SKM-1 treated with dmso at 0.1 percent for 144 hours (cell line): ENCODE results near the gene SYK.
"Not testable (repeated sequence)": the region's sequence is repeated elsewhere in the genome, so short reads cannot be mapped to it uniquely, and the experiment has no call there.

Experiments
- DNase-seq: peaks from one replicate; lab custom pipeline; 2025; ENCODE audit not compliant: unreplicated experiment; lab: John Stamatoyannopoulos, UW

SYK gene

GRCh38 chr9:90795084-90795483, 6.5 kb upstream of the SYK start:
- DNase-seq, result no peak

DNA sequence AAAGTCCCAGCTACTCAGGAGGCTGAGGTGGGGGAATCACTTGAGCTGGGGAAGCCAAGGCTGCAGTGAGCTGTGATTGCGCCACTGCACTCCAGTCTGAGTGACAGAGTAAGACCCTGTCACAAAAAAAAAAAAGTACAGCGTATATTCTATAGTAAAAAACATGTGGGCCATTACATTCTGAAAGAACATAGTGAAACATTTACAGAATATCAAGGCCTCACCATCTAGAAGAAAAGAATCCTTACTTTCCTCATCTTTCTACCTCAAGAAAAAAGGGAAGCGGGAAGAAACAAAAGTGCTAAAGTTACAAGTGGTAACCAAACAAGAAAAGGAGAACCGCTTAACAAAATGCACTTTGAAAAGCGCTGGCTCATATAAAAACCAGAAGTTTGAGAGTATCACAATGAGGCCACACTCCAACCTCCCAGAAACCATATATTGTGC, 5.7 kb upstream of the SYK start:
- peak; percentile 80 for DNase-seq

GRCh38 chr9:90799271-90799852, 2.3 kb upstream of the SYK start:
- peak; percentile 65 for DNase-seq

DNA sequence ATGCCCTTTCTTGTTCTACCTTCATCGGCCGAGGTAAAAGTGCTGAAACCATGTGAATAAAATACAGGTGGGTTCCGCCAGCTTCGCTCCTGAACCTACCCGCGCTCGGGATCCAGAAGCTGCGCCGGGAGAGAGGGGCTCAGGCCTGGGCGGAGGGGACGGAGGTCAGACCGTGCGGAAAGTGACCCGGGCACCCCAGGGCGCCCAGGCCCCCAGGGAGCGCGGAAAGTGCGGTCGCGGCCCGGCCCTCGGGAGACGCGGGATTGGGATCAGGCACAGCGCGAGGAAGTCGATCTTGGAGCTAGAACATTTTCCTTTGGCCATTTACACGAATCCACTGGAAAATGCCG, 329 bp downstream of the SYK start:
- no peak for DNase-seq

DNA sequence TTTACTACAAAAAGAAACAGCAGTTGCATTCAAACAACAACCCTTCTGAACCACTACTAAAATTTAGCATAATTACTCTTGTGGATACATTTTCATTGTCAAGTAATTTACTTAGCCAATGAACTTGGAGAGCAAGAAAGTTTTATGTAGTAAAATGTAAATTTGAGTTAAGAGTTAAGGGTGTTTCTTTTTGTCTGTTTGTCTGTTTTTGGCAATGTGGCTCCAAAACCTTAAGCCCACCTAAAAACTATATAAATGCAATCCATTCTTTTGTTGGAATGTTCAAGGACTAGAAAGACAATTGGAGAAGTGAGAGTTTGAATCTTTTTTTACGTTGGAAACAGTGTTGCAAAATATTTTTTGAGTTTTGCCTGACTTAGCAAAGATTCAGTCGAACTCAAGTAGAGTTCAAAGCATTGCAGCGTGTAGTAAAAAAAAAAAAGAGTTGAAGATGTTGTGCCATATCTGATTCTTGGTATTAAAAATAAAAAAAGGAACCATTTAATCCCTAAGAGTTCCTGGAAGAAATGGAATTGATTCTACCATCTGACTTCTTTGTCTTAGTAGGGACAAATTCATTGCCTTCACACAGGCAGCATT, 867 bp downstream of the SYK start:
- no peak for DNase-seq

DNA sequence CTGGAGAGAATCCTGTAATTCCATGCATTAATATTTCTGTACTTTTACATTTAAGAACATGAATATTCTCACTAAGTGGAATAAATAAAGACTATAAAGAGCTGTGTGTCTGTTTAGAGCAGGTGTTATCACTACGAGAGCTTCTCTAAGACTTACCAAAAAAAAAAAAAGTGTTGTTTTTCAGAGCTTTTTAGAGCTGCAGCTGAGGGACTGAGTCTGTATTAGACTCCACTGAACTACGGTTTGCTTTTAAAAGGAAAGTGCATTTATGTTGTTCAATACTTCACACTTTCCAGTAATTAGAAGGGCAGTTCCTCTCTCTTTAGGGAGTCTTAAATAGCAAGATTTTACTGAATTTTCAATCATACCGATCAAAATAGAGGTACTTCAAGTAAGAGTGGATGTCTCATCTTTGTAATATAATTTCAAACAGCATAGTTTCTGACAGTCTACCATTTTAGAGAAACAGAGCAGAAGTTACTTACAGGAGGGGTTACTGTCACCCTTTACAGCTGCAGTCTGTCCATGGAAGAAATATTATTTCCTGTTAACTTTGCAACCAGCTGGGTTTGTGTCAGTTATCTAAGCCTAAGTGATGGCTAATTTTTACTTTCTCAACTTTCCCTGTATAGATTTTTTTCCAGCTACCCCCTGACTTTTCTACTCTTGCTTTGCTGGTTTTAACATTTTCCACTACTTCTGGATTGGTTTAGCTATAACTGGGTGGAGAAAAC, 2.4 kb downstream of the SYK start:
- DNase-seq, result no peak

DNA sequence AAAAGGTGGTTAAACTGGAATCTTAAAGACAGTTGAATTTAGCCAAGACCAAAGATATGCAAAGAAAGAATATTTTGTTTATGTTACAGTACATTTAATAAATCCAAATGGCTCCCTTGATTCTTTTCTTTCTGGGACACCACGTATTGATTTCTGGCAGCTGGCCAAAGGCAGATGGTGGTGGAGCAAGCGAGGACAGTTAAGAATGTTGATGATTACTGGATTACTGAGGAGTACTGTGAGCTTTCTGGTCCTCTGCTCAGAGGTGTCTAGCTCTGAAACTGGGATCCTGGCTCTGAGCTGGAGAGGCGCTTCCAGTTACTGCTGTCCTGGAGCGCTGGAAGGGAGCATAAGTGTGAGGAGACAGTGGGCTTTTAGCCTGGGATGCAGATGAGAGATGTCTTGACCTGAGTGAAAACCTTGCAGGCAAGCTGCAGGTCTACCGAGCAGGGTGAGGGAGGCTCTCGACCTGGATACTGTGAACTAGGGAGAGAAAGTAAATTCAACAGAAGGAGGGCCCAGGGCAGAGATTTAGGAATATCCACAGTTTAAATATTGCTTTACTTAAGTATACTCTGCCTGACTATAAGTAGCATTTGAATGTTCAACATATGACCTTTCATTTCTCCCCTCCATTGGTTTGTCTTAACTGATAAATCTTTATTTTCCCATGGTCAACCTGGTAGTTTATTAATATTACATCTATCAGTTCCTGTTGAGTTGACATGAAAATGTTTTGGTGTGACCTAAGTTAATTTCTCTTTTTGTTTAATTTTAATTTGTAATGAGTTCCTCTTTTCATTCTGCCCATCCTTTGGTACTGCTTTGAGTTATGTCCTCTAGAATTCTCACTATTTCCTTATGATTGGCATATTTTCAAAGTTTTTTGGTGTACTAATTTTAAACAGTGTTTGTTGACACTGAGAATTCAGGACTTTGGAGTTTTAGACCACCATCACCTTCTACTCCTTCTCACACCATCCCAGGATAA, 3.7 kb downstream of the SYK start:
- no peak for DNase-seq

GRCh38 chr9:90807006-90807405, 5.4 kb downstream of the SYK start:
- DNase-seq, result no peak

DNA sequence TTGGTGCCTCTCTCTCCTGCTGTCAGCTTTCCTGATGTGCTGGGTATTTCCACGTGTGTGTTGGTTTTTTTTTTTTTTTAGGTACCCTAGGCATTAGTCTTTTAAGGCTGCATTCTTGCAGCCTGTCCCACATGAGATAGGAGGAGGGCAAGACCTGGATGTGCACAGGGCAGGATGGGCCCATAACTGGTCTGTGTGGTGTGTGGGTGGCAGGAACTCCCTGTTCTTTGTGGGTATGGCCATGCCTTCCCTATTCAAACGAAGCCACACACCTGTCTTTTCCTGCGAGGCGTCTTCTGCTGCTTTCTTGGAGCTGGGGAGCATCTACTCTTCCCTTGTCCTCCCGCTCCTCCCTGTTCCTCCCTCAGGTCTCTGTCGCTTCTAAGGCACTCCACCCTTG, 6.8 kb downstream of the SYK start:
- no peak for DNase-seq

DNA sequence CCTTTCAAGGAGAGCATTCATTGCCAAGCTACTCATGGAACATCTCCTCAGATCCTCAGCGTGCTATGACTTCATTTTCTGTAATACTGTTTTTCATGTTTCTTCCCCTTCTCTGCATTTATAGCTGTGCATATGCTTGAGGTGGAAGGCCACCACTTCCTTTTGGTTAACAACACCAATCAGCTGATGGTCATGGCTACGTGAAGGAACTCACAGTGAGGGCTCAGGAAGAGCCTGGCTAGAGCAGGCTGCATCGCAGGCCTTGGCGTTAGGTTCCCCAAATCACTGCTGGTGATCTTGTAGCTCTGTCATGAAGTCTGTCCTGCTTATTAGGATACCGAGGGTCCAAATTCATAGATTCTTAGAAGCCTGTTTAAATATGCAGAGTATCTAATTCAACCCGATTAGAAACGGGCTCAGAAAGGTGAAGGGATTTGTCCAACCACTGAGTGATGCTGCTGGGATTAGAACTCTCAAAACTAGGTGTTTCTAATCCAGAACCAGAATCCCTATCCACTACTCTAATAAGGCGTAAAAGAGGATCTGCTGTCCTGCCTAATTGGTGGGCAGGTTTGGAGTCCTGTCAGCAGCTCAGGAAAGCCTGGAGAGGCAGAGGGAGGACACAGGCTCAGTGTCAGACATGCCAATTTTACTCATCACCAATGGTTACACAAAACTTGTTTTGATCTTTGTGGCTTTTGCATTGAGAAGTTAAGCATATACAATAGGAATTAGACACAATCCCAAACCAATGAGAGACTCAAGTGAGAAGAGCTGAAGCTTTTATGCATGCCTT, 7.5 kb downstream of the SYK start:
- DNase-seq, result peak; percentile 29

DNA sequence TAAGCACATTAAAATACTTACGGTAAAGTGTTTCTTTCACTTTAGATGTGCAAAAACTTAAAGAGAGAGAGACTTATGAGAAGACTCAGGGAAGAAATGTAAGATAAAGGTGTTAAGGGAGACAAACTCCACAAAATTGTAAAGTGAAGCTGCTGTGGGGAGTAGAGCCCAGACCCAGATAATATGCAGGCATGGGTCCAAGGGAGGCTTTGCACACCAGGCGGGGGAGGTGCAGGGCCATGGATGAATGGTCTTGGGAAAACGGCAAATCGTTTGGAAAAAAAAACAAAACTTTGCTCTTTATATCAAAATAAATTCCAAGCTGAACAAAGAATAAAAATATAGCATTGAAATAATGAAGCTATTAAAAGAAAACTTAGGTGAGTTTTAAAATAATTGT, 9.1 kb downstream of the SYK start:
- DNase-seq, result no peak

GRCh38 chr9:90813046-90813445, 11.4 kb downstream of the SYK start:
- DNase-seq, result no peak

GRCh38 chr9:90813523-90813922, 11.9 kb downstream of the SYK start:
- no peak for DNase-seq

DNA sequence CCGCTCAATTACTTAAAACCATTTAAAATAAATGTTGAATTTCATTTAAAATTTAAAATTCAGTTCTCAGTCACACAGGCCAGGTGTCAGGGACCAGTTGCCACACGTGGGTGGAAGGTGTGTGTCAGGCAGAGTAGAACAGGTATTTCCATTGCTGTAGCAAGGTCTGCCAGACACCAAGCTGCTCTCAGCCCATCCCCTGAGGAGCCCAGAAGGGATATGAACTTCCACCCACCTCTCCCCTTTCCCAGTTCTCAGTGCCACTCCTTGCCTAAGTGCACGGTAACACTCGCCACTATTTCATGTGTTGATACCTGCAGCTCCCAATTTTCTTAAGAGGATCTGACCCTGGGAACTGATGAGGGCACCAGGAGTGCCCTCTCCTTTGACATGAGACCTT, 12.7 kb downstream of the SYK start:
- DNase-seq, result no peak

GRCh38 chr9:90815183-90815943, 13.7 kb downstream of the SYK start:
- DNase-seq, result peak; percentile 44

- no peak for DNase-seq
Observed at GRCh38 chr9:90815944-90816357, 14.3 kb downstream of the SYK start.

DNA sequence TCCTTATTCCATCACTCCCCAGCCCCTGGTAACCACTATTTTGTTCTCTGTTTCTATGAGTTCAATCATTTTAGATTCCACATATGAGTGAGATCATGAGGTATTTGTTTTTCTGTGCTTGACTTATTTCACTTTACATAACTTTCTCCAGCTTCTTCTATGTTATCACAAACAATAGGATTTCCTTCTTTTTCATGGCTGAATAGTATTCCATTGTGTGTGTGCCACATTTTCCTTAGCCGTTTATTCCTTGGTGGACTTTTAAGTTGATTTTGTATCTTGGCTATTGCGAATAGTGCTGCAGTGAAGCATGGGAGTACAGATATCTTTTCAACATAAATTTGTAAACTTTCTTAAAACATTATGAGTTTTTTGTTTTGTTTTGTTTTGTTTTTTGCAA, 15.1 kb downstream of the SYK start:
- DNase-seq, result no peak

- DNase-seq, result no peak
Observed at GRCh38 chr9:90818279-90818678, 16.7 kb downstream of the SYK start.

GRCh38 chr9:90820406-90820805, 18.8 kb downstream of the SYK start:
- DNase-seq, result not testable (repeated sequence)

- DNase-seq, result not testable (repeated sequence)
Observed at GRCh38 chr9:90821236-90821635, 19.6 kb downstream of the SYK start.
